Femur (tissue), 1 donor: ENCODE measurements around the gene NLGN1.

Experiments
- DNase-seq: peaks from one replicate; pipeline ENCODE4 v3.0.0-alpha.2; 2017

The NLGN1 gene

GRCh38 chr3:174028673-174029072 is 631.1 kb downstream of the NLGN1 start:
- DNase-seq = no peak

DNA sequence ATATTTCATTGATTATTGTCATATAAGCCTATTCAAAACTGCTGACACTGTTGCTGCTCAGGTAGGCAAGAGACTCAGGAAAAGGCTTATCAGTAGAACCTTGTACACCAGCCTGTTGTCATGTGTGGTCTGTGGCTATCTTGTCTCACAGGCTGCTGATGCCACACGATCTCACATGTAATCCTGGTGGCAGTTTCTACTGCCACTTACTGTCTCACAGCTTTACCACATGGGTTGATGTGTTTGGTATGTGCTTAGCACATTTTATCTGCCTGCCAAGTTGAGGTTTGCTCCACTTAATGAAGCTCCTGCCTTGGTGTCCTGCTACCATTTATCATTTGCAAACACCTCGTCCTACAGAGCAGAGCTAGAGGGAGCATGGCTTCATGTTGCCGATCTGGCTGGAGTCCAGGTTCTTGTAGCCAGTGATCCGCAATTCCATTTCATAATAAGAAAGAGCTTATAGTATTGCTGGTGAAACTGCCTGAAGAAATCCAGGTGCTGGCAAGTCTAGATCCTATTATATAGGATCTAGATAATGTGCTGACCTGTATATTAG is 637.9 kb downstream of the NLGN1 start:
- no peak for DNase-seq

GRCh38 chr3:174046311-174046710 is 648.8 kb downstream of the NLGN1 start:
- DNase-seq = no peak

- no peak for DNase-seq
These were observed 651.9 kb downstream of the NLGN1 start for GRCh38 chr3:174049472-174049871.

DNA sequence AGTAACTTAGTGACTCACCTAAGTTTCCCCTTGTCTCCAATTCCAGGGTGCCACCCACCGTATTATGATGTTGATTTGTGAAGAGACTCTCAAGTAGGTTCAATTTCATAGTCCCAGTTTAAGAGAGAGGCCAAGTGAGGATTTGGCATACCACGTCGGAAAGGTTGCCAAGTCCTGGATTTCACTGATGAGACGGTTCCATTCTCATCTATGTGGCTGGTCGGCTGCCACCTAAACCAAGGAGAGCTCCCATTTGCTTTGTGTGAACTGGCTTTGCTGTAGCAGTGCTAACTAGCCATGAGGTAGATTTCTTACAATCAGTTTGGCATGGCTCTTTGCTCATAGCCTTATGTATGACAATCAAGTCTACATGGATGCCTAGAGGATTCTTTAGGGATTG is 653.6 kb downstream of the NLGN1 start:
- no peak for DNase-seq

GRCh38 chr3:174058804-174059203 is 661.3 kb downstream of the NLGN1 start:
- DNase-seq = no peak

DNA sequence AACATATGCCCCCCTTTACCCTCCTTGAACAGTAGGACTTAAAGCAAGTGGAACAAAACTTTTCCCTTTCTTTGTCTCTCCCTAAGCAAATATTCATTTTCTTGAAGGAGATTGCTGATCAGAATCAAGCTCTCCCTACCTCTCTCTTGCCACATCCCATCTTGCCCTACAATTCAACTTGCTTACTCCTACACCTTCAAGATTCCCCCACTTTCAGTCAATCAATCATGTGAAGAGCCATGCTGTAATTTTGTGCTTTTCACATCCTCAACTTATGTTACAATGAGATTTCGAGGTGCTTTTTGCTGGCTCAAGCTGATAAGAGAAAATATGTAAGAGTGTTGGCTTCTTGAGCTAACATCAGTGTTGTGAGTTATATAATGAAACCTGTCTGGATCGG is 662.9 kb downstream of the NLGN1 start:
- no peak for DNase-seq

GRCh38 chr3:174061162-174061561 is 663.6 kb downstream of the NLGN1 start:
- DNase-seq = no peak

DNA sequence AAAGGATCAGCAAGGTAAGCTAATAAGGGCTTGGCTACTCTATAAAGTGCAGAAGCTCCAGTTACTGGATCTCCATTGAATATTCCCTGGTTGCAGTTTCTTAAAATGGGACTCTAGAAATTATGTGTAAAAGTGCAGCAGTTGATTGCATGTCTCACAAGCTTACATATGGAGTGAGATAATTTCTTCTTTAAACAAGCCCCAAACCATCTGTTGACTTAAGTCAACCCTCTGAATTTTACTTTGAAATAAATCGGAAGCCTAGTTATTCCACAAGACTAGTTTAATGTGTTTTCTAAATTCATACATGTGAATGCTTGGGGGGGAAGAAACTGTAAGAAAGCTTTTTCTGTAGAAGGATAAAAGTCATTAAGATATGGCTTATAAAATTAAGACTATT is 664.2 kb downstream of the NLGN1 start:
- DNase-seq = no peak

- DNase-seq = no peak
These were observed 665.4 kb downstream of the NLGN1 start for GRCh38 chr3:174062923-174063322.

- DNase-seq = no peak
These were observed 670.5 kb downstream of the NLGN1 start for GRCh38 chr3:174068035-174068434.

DNA sequence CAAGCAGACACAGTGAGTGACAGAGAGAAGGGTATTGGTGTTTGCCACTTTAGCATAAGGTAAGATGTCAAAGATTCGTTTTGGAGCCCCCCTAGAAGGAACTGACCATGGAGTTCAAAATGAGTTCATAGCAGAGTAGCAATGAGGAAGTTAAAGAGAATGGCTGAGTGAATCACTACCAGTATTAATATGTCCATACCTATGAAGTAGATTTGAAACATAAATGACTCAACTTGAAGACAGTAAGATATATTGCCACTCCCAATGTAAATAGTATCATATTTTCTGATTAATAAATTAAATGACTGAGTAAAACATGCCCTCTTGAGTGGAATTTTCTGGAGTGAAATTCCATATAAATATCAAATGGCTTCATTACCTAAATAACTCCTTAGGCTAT is 675.1 kb downstream of the NLGN1 start:
- no peak for DNase-seq

GRCh38 chr3:174083706-174084105 is 686.2 kb downstream of the NLGN1 start:
- DNase-seq = no peak

DNA sequence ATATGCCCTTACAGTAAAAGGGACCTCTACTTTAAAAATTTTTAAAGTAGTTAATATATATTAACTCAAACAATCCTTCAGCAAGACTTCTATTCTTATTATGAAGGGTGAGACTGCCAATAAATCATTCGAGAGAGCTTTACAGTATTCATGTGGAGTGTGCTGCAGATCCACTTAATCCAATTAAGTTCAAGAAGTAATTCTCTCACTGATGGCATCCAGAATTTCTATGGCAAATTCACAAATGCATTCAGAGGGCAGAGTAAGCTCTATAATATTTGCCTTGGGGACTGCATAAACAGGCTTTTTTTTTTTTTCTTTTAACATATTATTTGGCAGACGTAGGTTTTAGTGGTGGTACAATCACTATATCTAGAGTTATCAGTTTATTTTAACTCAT is 692.0 kb downstream of the NLGN1 start:
- DNase-seq = no peak

DNA sequence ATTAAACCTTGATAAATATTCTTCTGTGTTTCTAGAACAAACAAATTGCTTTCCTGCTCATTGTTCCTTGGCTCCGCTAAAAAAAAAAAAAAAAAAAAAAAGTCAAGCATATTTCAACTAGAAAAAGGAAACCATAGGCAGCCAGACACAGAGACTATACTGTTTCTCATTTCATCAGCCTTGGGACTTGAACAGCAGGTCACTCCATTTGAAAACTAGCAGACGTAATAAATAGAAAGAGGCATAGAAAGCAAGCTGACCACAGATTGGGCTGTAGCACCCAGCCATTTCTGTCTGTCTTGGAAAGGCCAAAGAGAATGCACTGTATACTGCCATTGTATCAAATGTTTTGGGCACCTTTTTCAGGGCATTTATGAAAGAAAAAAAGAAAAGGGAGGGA is 697.1 kb downstream of the NLGN1 start:
- no peak for DNase-seq

DNA sequence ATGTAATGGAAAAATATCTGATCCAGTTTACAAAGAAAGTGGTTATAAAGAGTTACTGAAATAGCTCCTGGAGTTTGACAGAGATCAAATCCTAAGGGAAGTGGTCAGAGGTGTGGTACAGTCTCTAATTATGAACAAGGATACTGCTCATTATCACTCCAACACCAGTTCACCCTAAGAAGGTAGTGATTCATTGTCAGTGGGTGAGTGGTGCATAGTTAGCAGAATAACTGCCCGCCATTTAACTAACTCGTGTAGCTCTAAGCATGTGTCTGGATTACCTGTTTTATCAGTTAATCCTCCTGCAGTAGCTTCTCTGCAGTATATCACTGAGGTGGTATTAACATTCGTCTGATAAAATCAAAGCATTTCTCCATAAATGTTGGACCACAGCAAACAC is 700.1 kb downstream of the NLGN1 start:
- no peak for DNase-seq

- DNase-seq = no peak
These were observed 701.2 kb downstream of the NLGN1 start for GRCh38 chr3:174098746-174099145.

- DNase-seq = no peak
These were observed 702.2 kb downstream of the NLGN1 start for GRCh38 chr3:174099724-174100123.

DNA sequence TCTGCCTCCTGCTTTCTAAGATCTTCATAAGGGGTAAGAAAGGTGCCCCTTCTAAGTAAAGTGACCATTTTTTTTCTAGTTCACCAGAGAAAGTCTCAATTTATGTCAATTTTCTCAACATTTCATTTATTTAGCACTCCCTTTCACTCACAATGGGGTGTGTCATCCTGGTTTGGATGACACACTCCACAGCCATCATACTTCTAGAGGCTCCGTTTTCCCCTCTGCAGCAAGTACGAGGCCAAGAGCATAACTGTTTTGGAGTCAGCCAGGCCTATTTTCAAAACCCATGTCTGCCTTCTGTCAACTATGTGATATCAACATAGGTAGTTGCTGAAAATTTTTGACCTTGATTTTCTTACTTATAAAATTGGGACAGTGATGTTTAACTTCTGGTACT is 703.2 kb downstream of the NLGN1 start:
- no peak for DNase-seq

- no peak for DNase-seq
These were observed 703.7 kb downstream of the NLGN1 start for GRCh38 chr3:174101244-174101643.

DNA sequence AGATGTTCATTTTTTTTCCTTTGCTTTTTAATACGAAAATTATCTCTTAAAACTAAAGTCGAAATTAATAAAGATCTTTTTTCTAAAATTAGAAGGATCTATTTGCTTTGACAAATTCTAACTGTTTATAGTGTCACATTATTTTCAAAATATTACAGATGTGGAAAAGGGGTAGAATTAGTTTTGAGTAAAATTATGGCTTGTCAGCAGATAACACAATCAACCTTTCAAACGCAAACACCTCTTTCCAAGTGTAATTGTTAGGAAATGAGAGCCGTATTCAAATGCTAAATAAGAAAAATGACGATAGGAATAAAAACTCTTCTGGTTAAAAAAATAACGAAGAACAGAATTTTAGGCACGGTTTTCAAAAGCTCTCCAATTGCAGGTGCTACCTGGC is 704.7 kb downstream of the NLGN1 start:
- DNase-seq = no peak

DNA sequence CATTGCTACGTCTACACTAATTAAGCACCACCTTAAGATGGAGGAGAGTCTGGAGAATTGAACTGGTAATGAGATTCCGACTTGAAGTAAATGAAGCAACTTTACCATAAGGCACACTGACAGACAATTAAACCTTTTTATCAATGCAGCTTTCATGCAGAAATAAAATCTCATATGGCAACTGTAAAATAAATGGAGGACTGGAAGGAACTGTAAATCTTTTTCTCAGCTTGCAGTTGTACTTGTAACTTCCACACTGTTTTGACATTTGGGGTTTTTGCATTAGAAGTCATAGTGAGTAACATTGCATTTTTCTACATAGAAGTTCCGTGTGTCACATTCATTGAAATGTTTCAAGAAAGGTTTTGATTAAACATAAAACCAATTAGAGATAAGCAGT is 705.3 kb downstream of the NLGN1 start:
- no peak for DNase-seq

DNA sequence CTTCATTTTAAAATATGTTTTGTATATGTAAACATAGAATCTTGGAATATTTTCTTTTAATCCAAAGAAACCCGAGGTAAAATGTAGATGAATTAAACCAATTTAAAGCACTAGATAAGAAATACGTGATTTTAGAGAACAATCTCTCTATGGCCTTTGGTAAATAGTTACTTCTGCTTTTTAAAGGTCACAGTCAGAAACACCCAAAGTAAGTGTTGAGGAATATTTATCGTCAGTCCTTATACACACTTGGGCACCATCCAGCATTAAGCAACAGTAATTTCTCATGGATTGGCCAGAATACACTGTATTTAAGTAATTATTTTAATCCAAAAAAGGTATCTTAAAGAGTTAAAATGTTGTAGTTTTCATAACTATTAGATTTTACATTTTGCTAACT is 713.2 kb downstream of the NLGN1 start:
- no peak for DNase-seq

DNA sequence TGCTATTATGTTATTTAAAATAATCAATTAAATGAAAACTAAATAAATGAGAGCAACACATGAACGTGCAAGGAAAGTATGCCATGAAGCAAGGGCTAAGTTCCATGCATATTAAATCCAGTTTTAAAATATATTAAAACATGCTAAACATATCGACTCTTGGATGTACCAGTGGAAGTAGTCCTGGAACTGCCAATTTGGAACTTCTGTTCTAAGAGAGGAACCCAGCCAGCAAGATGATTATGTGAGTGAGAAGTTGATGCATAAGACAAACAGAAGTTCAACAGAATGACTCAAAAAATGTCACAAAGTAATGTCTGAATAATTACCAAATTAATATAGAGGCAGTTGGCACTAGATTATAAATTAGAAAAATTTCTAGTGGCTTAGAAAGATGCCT is 714.2 kb downstream of the NLGN1 start:
- DNase-seq = no peak

GRCh38 chr3:174116421-174116820 is 718.9 kb downstream of the NLGN1 start:
- no peak for DNase-seq

DNA sequence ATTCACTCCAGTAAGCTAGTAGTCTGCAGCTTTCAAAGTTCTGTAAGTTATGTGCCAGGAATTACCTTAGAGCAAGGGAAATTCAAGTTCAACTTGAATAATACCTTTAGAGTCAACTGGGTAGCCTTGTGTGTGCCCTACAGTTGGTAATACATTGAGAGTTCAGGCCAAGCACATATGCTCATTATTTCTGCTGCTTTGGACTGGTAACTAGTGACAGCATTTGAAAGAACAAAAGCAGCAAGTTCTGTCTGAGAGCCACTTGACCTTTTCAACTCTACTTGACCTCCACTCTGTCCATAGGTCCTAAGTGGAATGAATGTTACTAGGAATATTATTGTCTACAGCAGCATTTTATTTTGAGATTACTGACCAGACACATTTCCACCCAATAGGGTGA is 723.5 kb downstream of the NLGN1 start:
- no peak for DNase-seq
